ENCODE data around the gene BRI3BP.
"Not testable (repeated sequence)": the region's sequence is repeated elsewhere in the genome, so short reads cannot be mapped to it uniquely, and the experiment has no call there.

BRI3BP gene

GRCh38 chr12:124975276-124975675 is 18.2 kb upstream of the BRI3BP start:
- no peak for DNase-seq

- no peak for DNase-seq
Measured at GRCh38 chr12:124976999-124977398, 16.4 kb upstream of the BRI3BP start.

GRCh38 chr12:124979568-124979967 is 13.9 kb upstream of the BRI3BP start:
- no peak for DNase-seq

GRCh38 chr12:124980098-124980892 is 13.2 kb upstream of the BRI3BP start:
- no peak for DNase-seq

GRCh38 chr12:124986876-124987275 is 6.6 kb upstream of the BRI3BP start:
- not testable (repeated sequence) for DNase-seq

GRCh38 chr12:124992874-124993625 is 395 bp upstream of the BRI3BP start:
- peak; percentile 76 for DNase-seq

- DNase-seq = no peak
Measured at GRCh38 chr12:124994437-124994975, 1.1 kb downstream of the BRI3BP start.

GRCh38 chr12:124995200-124995961 is 1.9 kb downstream of the BRI3BP start:
- DNase-seq = no peak

GRCh38 chr12:124998705-124999104 is 5.3 kb downstream of the BRI3BP start:
- DNase-seq = no peak

- DNase-seq = no peak
Measured at GRCh38 chr12:125001636-125002035, 8.2 kb downstream of the BRI3BP start.

- DNase-seq = no peak
Measured at GRCh38 chr12:125003021-125003420, 9.6 kb downstream of the BRI3BP start.

- DNase-seq = no peak
Measured at GRCh38 chr12:125004621-125005020, 11.2 kb downstream of the BRI3BP start.

GRCh38 chr12:125005652-125006051 is 12.2 kb downstream of the BRI3BP start:
- DNase-seq = no peak

GRCh38 chr12:125006365-125006764 is 12.9 kb downstream of the BRI3BP start:
- DNase-seq = no peak

GRCh38 chr12:125013816-125014442 is 20.5 kb downstream of the BRI3BP start:
- DNase-seq = no peak

GRCh38 chr12:125014526-125014925 is 21.1 kb downstream of the BRI3BP start:
- DNase-seq = no peak

GRCh38 chr12:125015680-125016310 is 22.4 kb downstream of the BRI3BP start:
- no peak for DNase-seq

- DNase-seq = no peak
Measured at GRCh38 chr12:125017801-125018200, 24.4 kb downstream of the BRI3BP start.

- DNase-seq = no peak
Measured at GRCh38 chr12:125018356-125018755, 24.9 kb downstream of the BRI3BP start.

- no peak for DNase-seq
Measured at GRCh38 chr12:125021096-125021495, 27.7 kb downstream of the BRI3BP start.

- no peak for DNase-seq
Measured at GRCh38 chr12:125021771-125022170, 28.3 kb downstream of the BRI3BP start.

- DNase-seq = no peak
Measured at GRCh38 chr12:125023065-125023464, 29.6 kb downstream of the BRI3BP start.

All from DMS79 (cell line).